ENCODE results near the gene MAGEA11. TPM values are rescaled to one million over a fixed set of nuclear protein-coding genes. Genes with fewer than 3 reads are reported as not detected.
"Not testable (repeated sequence)": the region's sequence is repeated elsewhere in the genome, so short reads cannot be mapped to it uniquely, and the experiment has no call there.

MAGEA11 gene
- total RNA-seq, result not detected
- long read RNA-seq, result 0 reads

- intact Hi-C loops (cut with DNase I, micrococcal nuclease), result no loop called here
- DNase-seq, result no peak
- ATAC-seq, result no peak
Measured at GRCh38 chrX:149711545-149712236, at the start of gene MAGEA11. Gene MAGEA11, plus strand, starts transcription at chrX:149712060. Its CDS starts 1,100 bp downstream, at chrX:149713160.

- DNase-seq; intact Hi-C loops (cut with DNase I, micrococcal nuclease); ATAC-seq: not testable (repeated sequence)
Measured at GRCh38 chrX:149675088-149675487, 36.8 kb upstream of the MAGEA11 start.

GRCh38 chrX:149675554-149675953, 36.3 kb upstream of the MAGEA11 start:
- ATAC-seq; DNase-seq; intact Hi-C loops (cut with DNase I, micrococcal nuclease): not testable (repeated sequence)

- DNase-seq; intact Hi-C loops (cut with DNase I, micrococcal nuclease): not testable (repeated sequence)
- ATAC-seq, result peak; percentile 23
Measured at GRCh38 chrX:149679164-149679678, 32.6 kb upstream of the MAGEA11 start.

GRCh38 chrX:149681182-149681581, 30.7 kb upstream of the MAGEA11 start:
- ATAC-seq (no peak), DNase-seq (no peak)
- intact Hi-C loops (cut with DNase I, micrococcal nuclease), result no loop called here

GRCh38 chrX:149682031-149682430, 29.8 kb upstream of the MAGEA11 start:
- DNase-seq (no peak), ATAC-seq (no peak)
- intact Hi-C loops (cut with DNase I, micrococcal nuclease), result no loop called here

GRCh38 chrX:149682956-149683947, 28.6 kb upstream of the MAGEA11 start:
- intact Hi-C loops (cut with DNase I, micrococcal nuclease), result no loop called here
- DNase-seq, result no peak
- no peak for ATAC-seq

- DNase-seq, result no peak
- no peak for ATAC-seq
- intact Hi-C loops (cut with DNase I, micrococcal nuclease), result no loop called here
Measured at GRCh38 chrX:149683966-149684730, 27.7 kb upstream of the MAGEA11 start.

- DNase-seq, result no peak
- intact Hi-C loops (cut with DNase I, micrococcal nuclease), result no loop called here
Measured at GRCh38 chrX:149687991-149688390, 23.9 kb upstream of the MAGEA11 start.

GRCh38 chrX:149688552-149688951, 23.3 kb upstream of the MAGEA11 start:
- DNase-seq (no peak), ATAC-seq (no peak)
- intact Hi-C loops (cut with DNase I, micrococcal nuclease), result no loop called here

More at GRCh38 chrX:149687991-149688390, 23.9 kb upstream of the MAGEA11 start:
- no peak for ATAC-seq

- DNase-seq, result no peak
- intact Hi-C loops (cut with DNase I, micrococcal nuclease), result no loop called here
- no peak for ATAC-seq
Measured at GRCh38 chrX:149691794-149692193, 20.1 kb upstream of the MAGEA11 start.

- intact Hi-C loops (cut with DNase I, micrococcal nuclease); ATAC-seq; DNase-seq: not testable (repeated sequence)
Measured at GRCh38 chrX:149692686-149693272, 19.1 kb upstream of the MAGEA11 start.

GRCh38 chrX:149699761-149700160, 12.1 kb upstream of the MAGEA11 start:
- intact Hi-C loops (cut with DNase I, micrococcal nuclease), result no loop called here
- no peak for ATAC-seq
- DNase-seq, result no peak

GRCh38 chrX:149704664-149705063, 7.2 kb upstream of the MAGEA11 start:
- no peak for DNase-seq
- intact Hi-C loops (cut with DNase I, micrococcal nuclease), result no loop called here
- ATAC-seq, result no peak

- no peak for DNase-seq
- intact Hi-C loops (cut with DNase I, micrococcal nuclease), result no loop called here
- peak; percentile 82 for ATAC-seq
Measured at GRCh38 chrX:149707147-149707901, 4.5 kb upstream of the MAGEA11 start.

- DNase-seq (no peak), ATAC-seq (no peak)
- intact Hi-C loops (cut with DNase I, micrococcal nuclease), result no loop called here
Measured at GRCh38 chrX:149712831-149713230, 971 bp downstream of the MAGEA11 start.

GRCh38 chrX:149713279-149714050, 1.6 kb downstream of the MAGEA11 start:
- ATAC-seq (no peak), DNase-seq (no peak)
- intact Hi-C loops (cut with DNase I, micrococcal nuclease), result no loop called here

Measured in left colon (tissue), 2 donors.